GM12878 (cell line): ENCODE measurements around the gene BNIP5. TPM values are rescaled to one million over a fixed set of nuclear protein-coding genes. Genes with fewer than 3 reads are reported as not detected.

ENCODE experiments used
- ATAC-seq: fragments of 200-7000 bp; cut with Tn5 transposase; 3 replicates; pipeline ENCODE4 v1.9.1; 2020; ENCODE audit warnings: mild to moderate bottlenecking, moderate library complexity
- BruUV-seq: library from RNA; stranded (reverse); fragments of 400-500 nt; replicated peaks from 2 replicates; lab custom pipeline; 2021; lab: Mats Ljungman, UMichigan
- CTCF ChIA-PET: fragments of 300-600 bp; sonication (Branson Sonifier 250); formaldehyde crosslinking; extraction: SDS; loops from one replicate; lab custom pipeline; 2021; ENCODE audit warnings: inconsistent platforms; lab: Yijun Ruan, JAX
- POLR2A ChIA-PET: fragments of 350-600 bp; formaldehyde crosslinking; extraction: SDS; loops from one replicate; lab custom pipeline; 2021; ENCODE audit warnings: inconsistent platforms; lab: Charles Lee
- RAD21 ChIA-PET: fragments of 300-600 bp; sonication (Branson Sonifier 250); formaldehyde crosslinking; loops from one replicate; lab custom pipeline; 2023; ENCODE audit warnings: antibody characterized with exemption; ENCODE audit not compliant: unreplicated experiment; lab: Charles Lee
- SMC1A ChIA-PET: fragments of 300-600 bp; sonication (Branson Sonifier 250); formaldehyde crosslinking; loops from one replicate; lab custom pipeline; 2023; ENCODE audit not compliant: unreplicated experiment, uncharacterized antibody; lab: Charles Lee
- DNase-seq: peaks from one replicate; pipeline ENCODE4 v3.0.0-alpha.2; 2011; ENCODE audit warnings: low read depth, low spot score
- FAIRE-seq: peaks from 3 replicates; lab custom pipeline; 2011; peaks lifted over from hg19 to GRCh38; lab: Jason Lieb, UNC
- H2AFZ ChIP-seq: 2 replicates; pipeline ENCODE4 v1.6.0; 2011; ENCODE audit warnings: low read depth, low read length, control low read depth; ENCODE audit not compliant: control insufficient read depth
- H3K27ac ChIP-seq: 2 replicates; pipeline ENCODE4 v1.5.1; 2011; ENCODE audit warnings: control low read depth; ENCODE audit not compliant: control insufficient read depth, insufficient read depth
- H3K27me3 ChIP-seq, 2 experiments: replicated peaks in 1 of 2; 2 replicates each; pipeline versions ENCODE4 v1.6.0 to v1.6.1; 2011; ENCODE audit warnings: low read length in 1 of 2; ENCODE audit not compliant: control insufficient read depth in 2 of 2, insufficient read depth in 2 of 2
- H3K36me3 ChIP-seq, 2 experiments: 2 replicates each; pipeline ENCODE4 v1.5.1; 2011; ENCODE audit warnings: low read length in 1 of 2; ENCODE audit not compliant: control insufficient read depth in 2 of 2, insufficient read depth in 2 of 2
- H3K4me1 ChIP-seq: 2 replicates; pipeline ENCODE4 v1.6.1; 2011; ENCODE audit warnings: mild to moderate bottlenecking, low read length, moderate library complexity, mixed read lengths; ENCODE audit not compliant: control insufficient read depth, insufficient read depth
- H3K4me2 ChIP-seq: 2 replicates; pipeline ENCODE4 v1.6.0; 2011; ENCODE audit warnings: control low read depth; ENCODE audit not compliant: control insufficient read depth, insufficient read depth
- H3K4me3 ChIP-seq: fragments of 200-600 bp; sonication (generic); 2 replicates; pipeline ENCODE4 v1.5.1; 2016
- H3K79me2 ChIP-seq: 2 replicates; pipeline ENCODE4 v1.6.0; 2011; ENCODE audit warnings: low read length; ENCODE audit not compliant: control insufficient read depth, insufficient read depth
- H3K9ac ChIP-seq: 2 replicates; pipeline ENCODE4 v1.8.0; 2011; ENCODE audit warnings: low read length, control low read depth, mixed read lengths; ENCODE audit not compliant: control insufficient read depth, insufficient read depth
- H3K9me3 ChIP-seq: replicated peaks from 3 replicates; pipeline ENCODE4 v1.5.1; 2011; ENCODE audit warnings: mild to moderate bottlenecking, low read length; ENCODE audit not compliant: control insufficient read depth, insufficient read depth
- H4K20me1 ChIP-seq: 2 replicates; pipeline ENCODE4 v1.6.0; 2011; ENCODE audit not compliant: control insufficient read depth, insufficient read depth
- CBFB ChIP-seq: IDR thresholded peaks from 2 replicates; pipeline ENCODE4 v1.6.1; 2016; ENCODE audit warnings: antibody characterized with exemption, low read depth
- CBX5 ChIP-seq: sonication (generic); IDR thresholded peaks from 2 replicates; pipeline ENCODE4 v1.6.1; 2016; ENCODE audit warnings: low read depth, moderate library complexity, mild to moderate bottlenecking, inconsistent platforms
- E2F4 ChIP-seq: IDR thresholded peaks from 2 replicates; pipeline ENCODE4 v1.6.1; 2012; ENCODE audit warnings: low read depth, low read length, improper control_type of control experiment
- HDAC6 ChIP-seq: fragments of 200-600 bp; sonication (generic); IDR thresholded peaks from one replicate; pipeline ENCODE4 v1.8.0; 2017; ENCODE audit warnings: antibody characterized with exemption; ENCODE audit not compliant: unreplicated experiment
- JUND ChIP-seq: IDR thresholded peaks from 2 replicates; pipeline ENCODE4 v1.6.1; 2012; ENCODE audit warnings: low read depth, mild to moderate bottlenecking, low read length, improper control_type of control experiment, moderate library complexity
- MLLT1 ChIP-seq: fragments of 450-650 bp; IDR thresholded peaks from 2 replicates; pipeline ENCODE4 v1.6.1; 2016; ENCODE audit warnings: mild to moderate bottlenecking
- NFYB ChIP-seq: IDR thresholded peaks from 2 replicates; pipeline ENCODE4 v1.6.1; 2011; ENCODE audit warnings: low read depth, mild to moderate bottlenecking, low read length, improper control_type of control experiment, moderate library complexity; ENCODE audit not compliant: insufficient read depth
- PAX5 ChIP-seq: IDR thresholded peaks from 2 replicates; pipeline ENCODE4 v1.6.1; 2011; ENCODE audit warnings: low read depth, low read length, borderline replicate concordance
- POLR2AphosphoS5 ChIP-seq: IDR thresholded peaks from 2 replicates; pipeline ENCODE4 v1.6.1; 2011; ENCODE audit warnings: mild to moderate bottlenecking, low read length, inconsistent platforms
- SKIL ChIP-seq: fragments of 450-650 bp; IDR thresholded peaks from 2 replicates; pipeline ENCODE4 v1.6.1; 2017; ENCODE audit warnings: mild to moderate bottlenecking, low read depth, inconsistent platforms; ENCODE audit not compliant: poor library complexity, severe bottlenecking
- SMAD1 ChIP-seq: fragments of 450-650 bp; IDR thresholded peaks from 2 replicates; pipeline ENCODE4 v1.6.1; 2018; ENCODE audit warnings: mild to moderate bottlenecking, low read depth; ENCODE audit not compliant: partially characterized antibody
- SMARCA5 ChIP-seq: fragments of 450-650 bp; IDR thresholded peaks from 2 replicates; pipeline ENCODE4 v1.6.1; 2017; ENCODE audit warnings: mild to moderate bottlenecking
- YY1 ChIP-seq: IDR thresholded peaks from 2 replicates; pipeline ENCODE4 v1.6.1; 2011; ENCODE audit warnings: low read depth, mild to moderate bottlenecking, low read length
- ZNF384 ChIP-seq: IDR thresholded peaks from 2 replicates; pipeline ENCODE4 v1.6.1; 2012; ENCODE audit warnings: low read depth, mild to moderate bottlenecking, low read length, improper control_type of control experiment, borderline replicate concordance
- WGBS: methylation state at CpG from one replicate; pipeline ENCODE4 v1.1.6; 2016; ENCODE audit warnings: low lambda C conversion rate; ENCODE audit not compliant: insufficient replicate concordance, insufficient coverage; ENCODE audit errors: missing lambda C conversion rate; 5-methylcytosine and 5-hydroxymethylcytosine counted together
- in situ Hi-C: fragments of 300-500 bp; cut with MboI; formaldehyde crosslinking; loops from 9 replicates; pipeline ENCODE4 v1.14.3; 2018; ENCODE audit warnings: mixed read lengths
- intact Hi-C: fragments of 100-400 bp; cut with micrococcal nuclease; formaldehyde crosslinking; loops from one replicate; pipeline ENCODE4 v1.14.2; 2022; ENCODE audit not compliant: unreplicated experiment
- polyA plus RNA-seq, 11 experiments: library from polyadenylated mRNA; depleted of rRNA in 4 of 11; unstranded in 6 of 11; stranded (reverse) in 5 of 11; fragments of >200 nt; fragmentation: Nextera tagmentation in 4 of 11; fragmentation: Illumina TruSeq in 1 of 11; extraction: Ambion mirVana in 4 of 11; extraction: Trizol in 1 of 11; gene quantifications; 1 replicate in 1 of 11; 2 replicates in 10 of 11; pipeline versions ENCODE4 v1.2.1 to v1.2.3, GENCODE V29; 2011 to 2016; ENCODE audit warnings: inconsistent platforms in 2 of 11, missing spikeins in 2 of 11, low read depth in 1 of 11
- total RNA-seq, 4 experiments: library from RNA; depleted of rRNA in 3 of 4; stranded (reverse); fragments of >200 nt in 3 of 4; fragmentation: Illumina TruSeq in 1 of 4; extraction: Trizol in 1 of 4; gene quantifications; 2 replicates each; pipeline versions ENCODE4 v1.2.1 to v1.2.3, GENCODE V29; 2013 to 2021

The BNIP5 gene
- total and polyA plus RNA-seq, 10 of the 15 experiments (the other 5 are each of a cell fraction or from before 2014, with no cell fraction given): 0.02 to 0.68 (median 0.05) TPM; not detected in 2

GRCh38 chr6:36305885-36306284 lies 30.8 kb downstream of the BNIP5 start:
- H3K27me3 ChIP-seq: no peaks in the 10 kb centered on the region
- WGBS: 84% methylated on average over 11 of the region's 11 CpGs
- no peak overlapping the region for H3K4me2 ChIP-seq
- RAD21 ChIA-PET: interaction anchor here (0.6 to 2.9 kb wide), 14 partner anchors 10 to 288 kb away, joined by 3 to 20 read pairs (median 5); partner anchors contain the start of genes BNIP5, MAPK14 and SRSF3
- no peak overlapping the region for H2AFZ ChIP-seq
- no peak overlapping the region for H3K27ac ChIP-seq
- SMC1A ChIA-PET: interaction anchor here (0.8 to 11.4 kb wide), 6 partner anchors 13 to 184 kb away, joined by 3 to 188 read pairs (median 6); partner anchors contain the start of gene BNIP5
- ATAC-seq (no peak), FAIRE-seq (no peak), DNase-seq (no peak)
- no peaks in the 10 kb centered on the region for H3K36me3 ChIP-seq
- in situ Hi-C loops (no loop called here), intact Hi-C loops (loop anchor here (10.0 kb wide), 1 partner anchor 181 kb away; no protein-coding TSS in a partner anchor)
- H3K9me3 ChIP-seq: no peaks in the 10 kb centered on the region; the same call in 2 of the 3 replicates
- H3K4me3 ChIP-seq: no peak overlapping the region
- CTCF ChIA-PET: interaction anchor here (0.7 to 15.8 kb wide), 10 partner anchors 7 to 180 kb away, joined by 3 to 313 read pairs (median 3); no protein-coding TSS in a partner anchor
- no peaks in the 10 kb centered on the region for H4K20me1 ChIP-seq
- peaks cover 5% of the 10 kb centered on the region for H3K4me1 ChIP-seq
- TF ChIP-seq NFYB: no peak
- no peak for TF ChIP-seq JUND
- no peak for TF ChIP-seq POLR2AphosphoS5
- no peak for TF ChIP-seq PAX5
- no peak for TF ChIP-seq SKIL
- no peak for TF ChIP-seq HDAC6
- no peak for TF ChIP-seq SMAD1
- no peak for TF ChIP-seq YY1
- no peak for TF ChIP-seq CBFB
- TF ChIP-seq CBX5: no peak
- no peak for TF ChIP-seq E2F4
- no peak for TF ChIP-seq MLLT1
- no peak for TF ChIP-seq SMARCA5
- no peak for TF ChIP-seq ZNF384
- H3K9ac ChIP-seq: no peak overlapping the region
- POLR2A ChIA-PET: interaction anchor here (0.7 to 2.8 kb wide), 4 partner anchors 29 to 57 kb away, joined by 4 to 18 read pairs (median 4); partner anchors contain the start of gene BNIP5
- H3K79me2 ChIP-seq: no peaks in the 10 kb centered on the region
- no TSS peak for BruUV-seq
